Endothelial cell of umbilical vein (primary cell): ENCODE data around the gene KAZN. TPM values are rescaled to one million over a fixed set of nuclear protein-coding genes. Genes with fewer than 3 reads are reported as not detected.

Experiments used
- BruUV-seq: library from RNA; stranded (reverse); fragments of 400-500 nt; replicated peaks from 2 replicates; lab custom pipeline; 2021; lab: Mats Ljungman, UMichigan
- CTCF ChIA-PET: fragments of 300-600, 350-600 bp; sonication (Branson Sonifier 250); formaldehyde crosslinking; loops from one replicate; lab custom pipeline; 2021; ENCODE audit warnings: antibody characterized with exemption, inconsistent platforms; lab: Charles Lee
- POLR2A ChIA-PET: fragments of 300-600, 350-600 bp; sonication (Branson Sonifier 250); formaldehyde crosslinking; loops from one replicate; lab custom pipeline; 2021; ENCODE audit warnings: antibody characterized with exemption, inconsistent platforms; lab: Charles Lee
- DNase-seq: peaks from one replicate; pipeline ENCODE4 v3.0.0-alpha.2; 2011; ENCODE audit warnings: low read depth, low spot score
- FAIRE-seq: peaks from 2 replicates; lab custom pipeline; 2011; peaks lifted over from hg19 to GRCh38; lab: Jason Lieb, UNC
- H2AFZ ChIP-seq: 2 replicates; pipeline ENCODE4 v1.6.0; 2012; ENCODE audit warnings: low read depth, low read length, control low read depth, inconsistent platforms
- H3K27ac ChIP-seq: 2 replicates; pipeline ENCODE4 v1.5.1; 2011; ENCODE audit warnings: low read depth, mild to moderate bottlenecking, control low read depth, low read length, moderate library complexity; ENCODE audit not compliant: insufficient read depth
- H3K27me3 ChIP-seq, 2 experiments: 2 replicates each; pipeline versions ENCODE4 v1.6.0 to v1.6.1; 2011; ENCODE audit warnings: low read length in 2 of 2, mixed read lengths in 1 of 2; ENCODE audit not compliant: control insufficient read depth in 2 of 2, insufficient read depth in 2 of 2
- H3K36me3 ChIP-seq, 2 experiments: 2 replicates in 1 of 2; 3 replicates in 1 of 2; pipeline ENCODE4 v1.5.1; 2011; ENCODE audit warnings: low read length in 2 of 2, mild to moderate bottlenecking in 1 of 2, moderate library complexity in 1 of 2; ENCODE audit not compliant: control insufficient read depth in 2 of 2, insufficient read depth in 2 of 2; ENCODE audit errors: extremely low read depth in 1 of 2
- H3K4me1 ChIP-seq: 3 replicates; pipeline ENCODE4 v1.5.1; 2011; ENCODE audit warnings: mild to moderate bottlenecking, low read length; ENCODE audit not compliant: control insufficient read depth, insufficient read depth; ENCODE audit errors: extremely low read depth
- H3K4me2 ChIP-seq: 2 replicates; pipeline ENCODE4 v1.6.1; 2011; ENCODE audit warnings: low read length, control low read depth, mixed read lengths; ENCODE audit not compliant: insufficient read depth
- H3K4me3 ChIP-seq, 3 experiments: fragments of 200-600 bp in 1 of 3; sonication (generic), shearing (Covaris generic) in 1 of 3; replicated peaks in 1 of 3; 2 replicates each; pipeline ENCODE4 v1.5.1; 2011 to 2016; ENCODE audit warnings: control low read depth in 3 of 3, low read length in 3 of 3, mild to moderate bottlenecking in 2 of 3, inconsistent platforms in 1 of 3, low read depth in 1 of 3, moderate library complexity in 1 of 3; ENCODE audit not compliant: insufficient read depth in 1 of 3
- H3K79me2 ChIP-seq: 2 replicates; pipeline ENCODE4 v1.6.0; 2012; ENCODE audit warnings: low read length, inconsistent platforms; ENCODE audit not compliant: control insufficient read depth, insufficient read depth
- H3K9ac ChIP-seq: replicated peaks from 2 replicates; pipeline ENCODE3; 2011; ENCODE audit warnings: low read length, control low read depth; ENCODE audit not compliant: insufficient read depth; ENCODE audit errors: extremely low read depth
- H3K9me1 ChIP-seq: replicated peaks from 3 replicates; pipeline ENCODE4 v1.6.0; 2011; ENCODE audit warnings: mild to moderate bottlenecking, low read length; ENCODE audit not compliant: control insufficient read depth, insufficient read depth; ENCODE audit errors: extremely low read depth
- H3K9me3 ChIP-seq: replicated peaks from 2 replicates; pipeline ENCODE4 v1.5.1; 2012; ENCODE audit warnings: low read length, inconsistent platforms; ENCODE audit not compliant: control insufficient read depth, insufficient read depth
- H4K20me1 ChIP-seq: replicated peaks from 2 replicates; pipeline ENCODE3; 2011; ENCODE audit warnings: mild to moderate bottlenecking, low read length; ENCODE audit not compliant: control insufficient read depth, insufficient read depth; ENCODE audit errors: extremely low read depth
- CTCF ChIP-seq, 2 donors: IDR thresholded peaks; 1 replicate in 1 of 2; 2 replicates in 1 of 2; pipeline ENCODE4 v1.5.1; 2011; ENCODE audit warnings: low read length in 2 of 2, mild to moderate bottlenecking in 2 of 2, moderate library complexity in 2 of 2, control low read depth in 1 of 2, inconsistent platforms in 1 of 2, low read depth in 1 of 2; ENCODE audit not compliant: insufficient read depth in 1 of 2; ENCODE audit errors: extremely low read depth in 1 of 2
- FOS ChIP-seq: IDR thresholded peaks from 2 replicates; pipeline ENCODE4 v1.6.1; 2011; ENCODE audit warnings: mild to moderate bottlenecking, low read length, moderate library complexity, borderline replicate concordance; ENCODE audit not compliant: insufficient read depth
- GATA2 ChIP-seq: IDR thresholded peaks from 2 replicates; pipeline ENCODE4 v1.7.0; 2011; ENCODE audit warnings: low read depth, mild to moderate bottlenecking, moderate library complexity, mixed read lengths, low read length; ENCODE audit not compliant: insufficient read length, insufficient read depth
- JUN ChIP-seq: IDR thresholded peaks from 2 replicates; pipeline ENCODE4 v1.6.1; 2011; ENCODE audit warnings: borderline replicate concordance, low read depth; ENCODE audit not compliant: insufficient read length, insufficient read depth
- MAX ChIP-seq: IDR thresholded peaks from 2 replicates; pipeline ENCODE4 v1.6.1; 2011; ENCODE audit not compliant: insufficient read depth, insufficient read length
- MYC ChIP-seq: IDR thresholded peaks from one replicate; pipeline ENCODE4 v1.6.1; 2011; ENCODE audit warnings: mild to moderate bottlenecking, low read depth, low read length
- POLR2A ChIP-seq: IDR thresholded peaks from 2 replicates; pipeline ENCODE4 v1.6.1; 2012; ENCODE audit warnings: low read depth, mild to moderate bottlenecking, control low read depth, low read length
- POLR2AphosphoS5 ChIP-seq: IDR thresholded peaks from 2 replicates; pipeline ENCODE4 v1.6.1; 2012; ENCODE audit warnings: low read depth, mild to moderate bottlenecking, control low read depth, low read length, moderate library complexity; ENCODE audit not compliant: insufficient read depth
- dilution Hi-C: fragments of 300-500 bp; cut with MboI; formaldehyde crosslinking; loops from one replicate; pipeline ENCODE4 v1.15.0; 2019; ENCODE audit warnings: low sequenced_read_pairs; ENCODE audit not compliant: extremely low pct_ligation_motif_present
- intact Hi-C: fragments of 100-400 bp; cut with micrococcal nuclease; formaldehyde crosslinking; loops from one replicate; pipeline ENCODE4 v1.10.0; 2022
- polyA plus RNA-seq, 4 experiments: library from polyadenylated mRNA; depleted of rRNA in 3 of 4; stranded (reverse) in 3 of 4; unstranded in 1 of 4; fragments of >200 nt; gene quantifications; 2 replicates each; pipeline versions ENCODE4 v1.2.1 to v1.2.3, GENCODE V29; 2011 to 2012; ENCODE audit warnings: missing spikeins in 1 of 4
- total RNA-seq: library from RNA; stranded (reverse); gene quantifications from 2 replicates; pipeline ENCODE4 v1.2.3, GENCODE V29; 2021

Gene KAZN
- total and polyA plus RNA-seq, 2 donors (not counting 3 experiments of a cell fraction or from before 2014, with no cell fraction given), result 1.6 to 5.8 TPM

- ChIA-PET POLR2A (no interaction called here), CTCF (no interaction called here)
- Histone ChIP-seq H3K4me2 (no peak overlapping the region), H4K20me1 (no peaks in the 10 kb centered on the region), H3K27me3 (no peaks in the 10 kb centered on the region), H3K27ac (no peak overlapping the region), H2AFZ (no peak overlapping the region), H3K9ac (no peak overlapping the region), H3K9me3 (peaks cover 2% of the 10 kb centered on the region), H3K4me3 (no peak overlapping the region), H3K4me1 (no peaks in the 10 kb centered on the region), H3K9me1 (no peaks in the 10 kb centered on the region), H3K79me2 (no peaks in the 10 kb centered on the region), H3K36me3 (no peaks in the 10 kb centered on the region)
- dilution Hi-C loops (no loop called here), intact Hi-C loops (no loop called here)
- no peak for FAIRE-seq
- no peak for TF ChIP-seq MYC
- no peak for TF ChIP-seq JUN
- TF ChIP-seq POLR2A, result no peak
- TF ChIP-seq CTCF (IDR thresholded peaks at IDR 0.05; ENCODE audit: extremely low read depth in 1 of 2, insufficient read depth in 1 of 2, low read depth in 1 of 2, low read length in 2 of 2), result no peak
- TF ChIP-seq GATA2, result no peak
- no peak for TF ChIP-seq FOS
- TF ChIP-seq MAX, result no peak
- TF ChIP-seq POLR2AphosphoS5, result no peak
- DNase-seq, result no peak
- no TSS peak for BruUV-seq
Observed at GRCh38 chr1:14667651-14667984, 69.1 kb downstream of the KAZN start.
